Natural killer cell (primary cell): Measurements from ENCODE around the gene TPI1. TPM values are rescaled to one million over a fixed set of nuclear protein-coding genes. Genes with fewer than 3 reads are reported as not detected.
"Not testable (repeated sequence)": the region's sequence is repeated elsewhere in the genome, so short reads cannot be mapped to it uniquely, and the experiment has no call there.

Source experiments
- ATAC-seq, 3 donors: fragments of 150-1000 bp in 2 of 3; fragments of 200-7000 bp in 1 of 3; cut with Tn5 transposase; 1 replicate in 1 of 3; 2 replicates in 2 of 3; pipeline ENCODE4 v1.10.0; 2021; ENCODE audit warnings: mild to moderate bottlenecking in 2 of 3, moderate library complexity in 2 of 3
- DNase-seq, 2 donors: peaks; one replicate each; pipeline versions ENCODE4 v3.0.0 to v3.0.0-alpha.2; 2013 to 2021; ENCODE audit warnings: mixed read lengths in 1 of 2
- H3K27ac ChIP-seq: one replicate; pipeline ENCODE4 v1.5.1; 2013; ENCODE audit warnings: mild to moderate bottlenecking, low read length
- H3K27me3 ChIP-seq: one replicate; pipeline ENCODE4 v1.6.1; 2013; ENCODE audit warnings: low read length; ENCODE audit not compliant: control insufficient read depth, insufficient read depth
- H3K36me3 ChIP-seq: one replicate; pipeline ENCODE4 v1.6.1; 2013; ENCODE audit warnings: low read length; ENCODE audit not compliant: control insufficient read depth, insufficient read depth
- H3K4me1 ChIP-seq: one replicate; pipeline ENCODE4 v1.6.1; 2013; ENCODE audit warnings: low read length; ENCODE audit not compliant: control insufficient read depth, insufficient read depth
- H3K4me3 ChIP-seq: one replicate; pipeline ENCODE4 v1.5.1; 2013; ENCODE audit warnings: low read length
- H3K9me3 ChIP-seq: one replicate; pipeline ENCODE4 v1.6.1; 2013; ENCODE audit warnings: low read length; ENCODE audit not compliant: control insufficient read depth, insufficient read depth
- H3K27ac Mint-ChIP-seq, 2 donors: one replicate each; pipeline ENCODE4 v1.8.0; 2022; ENCODE audit warnings: mild to moderate bottlenecking in 2 of 2, mixed read lengths in 2 of 2, moderate library complexity in 1 of 2
- H3K27me3 Mint-ChIP-seq, 2 donors: one replicate each; pipeline ENCODE4 v1.8.0; 2022; ENCODE audit warnings: low read depth in 2 of 2, mixed read lengths in 2 of 2
- H3K36me3 Mint-ChIP-seq: one replicate; pipeline ENCODE4 v1.8.0; 2022; ENCODE audit warnings: mixed read lengths
- H3K4me1 Mint-ChIP-seq, 2 donors: one replicate each; pipeline ENCODE4 v1.8.0; 2022; ENCODE audit warnings: mixed read lengths in 2 of 2
- H3K4me3 Mint-ChIP-seq: one replicate; pipeline ENCODE4 v1.8.0; 2022; ENCODE audit warnings: mild to moderate bottlenecking, moderate library complexity, mixed read lengths
- H3K9me3 Mint-ChIP-seq, 2 donors: one replicate each; pipeline ENCODE4 v1.8.0; 2022; ENCODE audit warnings: mixed read lengths in 2 of 2
- CTCF ChIP-seq: fragments of 200-600 bp; IDR thresholded peaks from one replicate; pipeline ENCODE4 v1.8.0; 2022; ENCODE audit warnings: antibody characterized with exemption
- WGBS: methylation state at CpG from one replicate; pipeline ENCODE4 v1.1.7; 2013; ENCODE audit warnings: missing lambda C conversion rate; ENCODE audit not compliant: insufficient coverage; 5-methylcytosine and 5-hydroxymethylcytosine counted together
- intact Hi-C: fragments of 100-400 bp; cut with micrococcal nuclease; formaldehyde crosslinking; loops from one replicate; pipeline ENCODE4 v1.14.2; 2022
- total RNA-seq, 4 donors: library from RNA; stranded (reverse); fragments of 120-200 nt in 1 of 4; gene quantifications; one replicate each; pipeline versions ENCODE4 v1.2.3 to v1.2.4, GENCODE V29; 2013 to 2022

TPI1 gene
- total RNA-seq, 3 donors from 2014 or later (not counting 1 experiment from before 2014, with no cell fraction given): 167 to 196 (median 189) TPM

- 98% methylated on average over 5 of the region's 5 CpGs for WGBS
- H3K27me3 ChIP-seq: no peaks in the 10 kb centered on the region
- Mint-ChIP-seq H3K4me3 (no peak overlapping the region), H3K9me3 (no peaks in the 10 kb centered on the region), H3K4me1 (no peaks in the 10 kb centered on the region), H3K36me3 (no peaks in the 10 kb centered on the region), H3K27ac (no peak overlapping the region), H3K27me3 (no peaks in the 10 kb centered on the region)
- DNase-seq (no peak), ATAC-seq (no peak)
- intact Hi-C loops: no loop called here
- H3K36me3 ChIP-seq: peaks cover 2% of the 10 kb centered on the region
- H3K4me1 ChIP-seq: no peaks in the 10 kb centered on the region
- H3K27ac ChIP-seq: no peak overlapping the region
- H3K9me3 ChIP-seq: no peaks in the 10 kb centered on the region
- no peak for TF ChIP-seq CTCF
- no peak overlapping the region for H3K4me3 ChIP-seq
Measured at GRCh38 chr12:6883252-6883651, 15.9 kb downstream of the TPI1 start.

- intact Hi-C loops: no loop called here
- Mint-ChIP-seq H3K36me3 (no peaks in the 10 kb centered on the region), H3K4me1 (no peaks in the 10 kb centered on the region), H3K27ac (no peak overlapping the region), H3K4me3 (no peak overlapping the region), H3K9me3 (no peaks in the 10 kb centered on the region), H3K27me3 (no peaks in the 10 kb centered on the region)
- H3K4me1 ChIP-seq: no peaks in the 10 kb centered on the region
- H3K36me3 ChIP-seq: peaks cover 2% of the 10 kb centered on the region
- H3K27ac ChIP-seq: no peak overlapping the region
- no peak overlapping the region for H3K4me3 ChIP-seq
- DNase-seq (no peak), ATAC-seq (no peak)
- no peaks in the 10 kb centered on the region for H3K9me3 ChIP-seq
- TF ChIP-seq CTCF: no peak
- H3K27me3 ChIP-seq: no peaks in the 10 kb centered on the region
- 97% methylated on average over 11 of the region's 11 CpGs for WGBS
Measured at GRCh38 chr12:6883683-6884082, 16.4 kb downstream of the TPI1 start.

GRCh38 chr12:6884539-6884938 is 17.2 kb downstream of the TPI1 start:
- H3K27ac Mint-ChIP-seq: no peak overlapping the region
- peaks cover 2% of the 10 kb centered on the region for H3K36me3 ChIP-seq
- H3K36me3 Mint-ChIP-seq: no peaks in the 10 kb centered on the region
- H3K4me1 Mint-ChIP-seq: no peaks in the 10 kb centered on the region
- intact Hi-C loops: no loop called here
- no peaks in the 10 kb centered on the region for H3K27me3 ChIP-seq
- H3K9me3 Mint-ChIP-seq: no peaks in the 10 kb centered on the region
- no peak for TF ChIP-seq CTCF
- no peaks in the 10 kb centered on the region for H3K27me3 Mint-ChIP-seq
- H3K27ac ChIP-seq: no peak overlapping the region
- H3K4me3 ChIP-seq: no peak overlapping the region
- ATAC-seq (no peak), DNase-seq (no peak)
- H3K9me3 ChIP-seq: no peaks in the 10 kb centered on the region
- H3K4me1 ChIP-seq: no peaks in the 10 kb centered on the region
- H3K4me3 Mint-ChIP-seq: no peak overlapping the region
- WGBS: 93% methylated on average over 22 of the region's 22 CpGs

- H3K27me3 ChIP-seq, H3K36me3 ChIP-seq, H3K9me3 Mint-ChIP-seq, ATAC-seq, H3K36me3 Mint-ChIP-seq, H3K4me1 ChIP-seq, H3K4me3 Mint-ChIP-seq, H3K27ac ChIP-seq, H3K27me3 Mint-ChIP-seq, H3K9me3 ChIP-seq, H3K27ac Mint-ChIP-seq, H3K4me3 ChIP-seq, DNase-seq, intact Hi-C loops: not testable (repeated sequence)
- H3K4me1 Mint-ChIP-seq: peaks cover 6 to 10% of the 10 kb centered on the region in 2 donors
- WGBS: 82% methylated on average over 8 of the region's 15 CpGs
Measured at GRCh38 chr12:6886206-6886999, 19.1 kb downstream of the TPI1 start.
